CD14-positive monocyte (primary cell): ENCODE results near the gene LEPR. TPM values are rescaled to one million over a fixed set of nuclear protein-coding genes. Genes with fewer than 3 reads are reported as not detected.
"Not testable (repeated sequence)": the region's sequence is repeated elsewhere in the genome, so short reads cannot be mapped to it uniquely, and the experiment has no call there.

Source experiments
- DNase-seq, 3 donors: peaks; one replicate each; pipeline ENCODE4 v3.0.0-alpha.2; 2011 to 2022
- H2AFZ ChIP-seq: 2 replicates; pipeline ENCODE4 v1.6.0; 2012; ENCODE audit warnings: mild to moderate bottlenecking, low read depth, low read length, inconsistent platforms; ENCODE audit not compliant: insufficient read depth, poor library complexity, severe bottlenecking
- H3K27ac ChIP-seq, 2 donors: 1 replicate in 1 of 2; 2 replicates in 1 of 2; pipeline ENCODE4 v1.5.1; 2012 to 2013; ENCODE audit warnings: low read length in 2 of 2, control low read depth in 1 of 2, inconsistent platforms in 1 of 2, low read depth in 1 of 2, mild to moderate bottlenecking in 1 of 2
- H3K27me3 ChIP-seq, 2 donors: one replicate each; pipeline versions ENCODE4 v1.6.0 to v1.6.1; 2011 to 2013; ENCODE audit warnings: low read length in 2 of 2; ENCODE audit not compliant: control insufficient read depth in 2 of 2, insufficient read depth in 2 of 2
- H3K36me3 ChIP-seq, 2 donors: replicated peaks in 1 of 2; 1 replicate in 1 of 2; 2 replicates in 1 of 2; pipeline versions ENCODE4 v1.5.1 to v1.6.1; 2012 to 2013; ENCODE audit warnings: low read length in 2 of 2, control low read depth in 1 of 2, inconsistent platforms in 1 of 2, mild to moderate bottlenecking in 1 of 2; ENCODE audit not compliant: insufficient read depth in 2 of 2, control insufficient read depth in 1 of 2
- H3K4me1 ChIP-seq, 2 donors: 1 replicate in 1 of 2; 2 replicates in 1 of 2; pipeline versions ENCODE4 v1.5.1 to v1.6.1; 2012 to 2013; ENCODE audit warnings: low read length in 2 of 2, control low read depth in 1 of 2, inconsistent platforms in 1 of 2, mild to moderate bottlenecking in 1 of 2, moderate library complexity in 1 of 2; ENCODE audit not compliant: insufficient read depth in 2 of 2, control insufficient read depth in 1 of 2
- H3K4me2 ChIP-seq: replicated peaks from 2 replicates; pipeline ENCODE3; 2012; ENCODE audit warnings: low read length, moderate library complexity, mild to moderate bottlenecking; ENCODE audit not compliant: poor library complexity, severe bottlenecking; ENCODE audit errors: extremely low read depth
- H3K4me3 ChIP-seq, 3 experiments: fragments of 200-600 bp in 1 of 3; sonication (generic) in 1 of 3; replicated peaks in 1 of 3; 1 replicate in 2 of 3; 2 replicates in 1 of 3; pipeline ENCODE4 v1.5.1; 2011 to 2013; ENCODE audit warnings: low read length in 3 of 3, mild to moderate bottlenecking in 3 of 3, control low read depth in 2 of 3, low read depth in 2 of 3, inconsistent platforms in 1 of 3, moderate library complexity in 1 of 3
- H3K79me2 ChIP-seq: 2 replicates; pipeline ENCODE4 v1.6.0; 2012; ENCODE audit warnings: mild to moderate bottlenecking, control low read depth, inconsistent platforms, low read length, moderate library complexity; ENCODE audit not compliant: insufficient read depth
- H3K9ac ChIP-seq: 2 replicates; pipeline ENCODE4 v1.6.0; 2017; ENCODE audit warnings: low read length, mild to moderate bottlenecking; ENCODE audit not compliant: insufficient read depth, poor library complexity, severe bottlenecking
- H3K9me3 ChIP-seq, 2 donors: replicated peaks in 1 of 2; 1 replicate in 1 of 2; 2 replicates in 1 of 2; pipeline versions ENCODE4 v1.5.1 to v1.6.1; 2012 to 2013; ENCODE audit warnings: low read length in 2 of 2, control low read depth in 1 of 2; ENCODE audit not compliant: control insufficient read depth in 1 of 2, insufficient read depth in 1 of 2
- H4K20me1 ChIP-seq: 2 replicates; pipeline ENCODE4 v1.6.0; 2012; ENCODE audit warnings: mild to moderate bottlenecking, low read length, control low read depth, moderate library complexity; ENCODE audit not compliant: insufficient read depth
- H3K27ac Mint-ChIP-seq, 7 donors: one replicate each; pipeline ENCODE4 v1.8.0; 2020; ENCODE audit warnings: mild to moderate bottlenecking in 7 of 7, mixed read lengths in 7 of 7, moderate library complexity in 6 of 7, inconsistent platforms in 2 of 7
- H3K27me3 Mint-ChIP-seq, 3 donors: one replicate each; pipeline ENCODE4 v1.8.0; 2021 to 2022; ENCODE audit warnings: low read depth in 3 of 3, mild to moderate bottlenecking in 3 of 3, mixed read lengths in 3 of 3, moderate library complexity in 3 of 3, inconsistent platforms in 1 of 3
- H3K36me3 Mint-ChIP-seq, 2 donors: one replicate each; pipeline ENCODE4 v1.8.0; 2020; ENCODE audit warnings: mixed read lengths in 2 of 2, inconsistent platforms in 1 of 2, mild to moderate bottlenecking in 1 of 2
- H3K4me1 Mint-ChIP-seq: one replicate; pipeline ENCODE4 v1.8.0; 2020; ENCODE audit warnings: mild to moderate bottlenecking, mixed read lengths
- H3K4me3 Mint-ChIP-seq, 2 donors: one replicate each; pipeline ENCODE4 v1.8.0; 2020; ENCODE audit warnings: mild to moderate bottlenecking in 2 of 2, mixed read lengths in 2 of 2, moderate library complexity in 1 of 2
- H3K9me3 Mint-ChIP-seq, 7 donors: one replicate each; pipeline ENCODE4 v1.8.0; 2020 to 2022; ENCODE audit warnings: mixed read lengths in 7 of 7, mild to moderate bottlenecking in 6 of 7, moderate library complexity in 6 of 7, inconsistent platforms in 2 of 7
- whole genome bisulfite sequencing: methylation state at CpG from one replicate; pipeline ENCODE4 v1.1.5; 2013; ENCODE audit warnings: missing lambda C conversion rate; ENCODE audit not compliant: insufficient coverage; 5-methylcytosine and 5-hydroxymethylcytosine counted together
- intact Hi-C, 2 donors: fragments of 100-400 bp; cut with micrococcal nuclease; formaldehyde crosslinking; loops; one replicate each; pipeline versions ENCODE4 v1.15.0 to v1.15.1; 2023
- polyA plus RNA-seq, 3 donors: library from polyadenylated mRNA; depleted of rRNA in 1 of 3; unstranded in 2 of 3; stranded (reverse) in 1 of 3; fragments of 300-500 nt in 2 of 3; fragments of >200 nt in 1 of 3; fragmentation: Illumina TruSeq in 2 of 3; gene quantifications; 1 replicate in 2 of 3; 2 replicates in 1 of 3; pipeline ENCODE4 v1.2.3, GENCODE V29; 2012 to 2021
- TF ChIP-seq, protein P1 (sequence below): fragments of 200-600 bp; IDR thresholded peaks from one replicate; pipeline ENCODE4 v1.8.0; 2022; ENCODE audit warnings: antibody characterized with exemption, mild to moderate bottlenecking

Gene LEPR
- polyA plus RNA-seq, 3 donors, result 0.85 to 3.0 (median 1.0) TPM

DNA sequence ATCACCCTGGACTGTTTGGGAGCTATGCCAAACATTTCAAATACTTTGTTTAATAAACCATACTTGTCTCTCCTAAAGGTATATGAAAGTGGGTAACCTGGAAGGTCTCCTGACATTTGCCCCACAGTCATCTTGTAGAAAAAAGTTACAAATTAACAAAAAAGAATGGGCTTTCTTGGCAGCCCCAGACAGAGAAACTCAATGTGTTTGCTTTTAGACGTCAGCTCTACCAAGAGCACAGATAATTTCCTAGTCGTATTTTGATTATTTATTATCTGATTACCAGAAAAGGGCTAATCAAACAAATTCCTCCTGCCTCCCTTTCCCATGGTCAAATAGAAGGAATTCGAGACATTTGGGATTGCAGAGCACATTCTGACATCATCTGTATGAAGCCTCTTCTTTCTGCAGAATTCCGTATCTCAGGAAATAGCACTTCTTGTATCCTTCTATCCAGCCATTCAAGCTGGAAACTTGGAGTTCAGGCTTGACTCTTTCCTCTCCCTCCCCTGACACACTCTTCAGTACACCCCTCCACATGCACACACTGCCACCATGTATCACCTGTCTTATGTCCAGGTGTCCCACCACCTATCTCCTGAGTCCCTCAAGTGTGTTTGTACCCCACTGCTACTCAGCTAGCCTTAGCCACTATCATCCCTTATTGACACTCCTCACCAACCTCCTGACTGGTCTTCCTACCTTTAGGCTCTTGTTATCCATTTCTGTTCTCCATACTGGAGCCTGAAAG is 42.8 kb upstream of the LEPR start:
- Histone ChIP-seq H3K4me3 (no peak overlapping the region), H4K20me1 (no peaks in the 10 kb centered on the region), H3K9me3 (no peaks in the 10 kb centered on the region), H2AFZ (no peak overlapping the region), H3K27me3 (no peaks in the 10 kb centered on the region), H3K27ac (no peak overlapping the region), H3K4me2 (no peak overlapping the region), H3K36me3 (no peaks in the 10 kb centered on the region), H3K4me1 (no peaks in the 10 kb centered on the region), H3K79me2 (no peaks in the 10 kb centered on the region), H3K9ac (no peak overlapping the region)
- intact Hi-C loops, result no loop called here
- H3K9me3 Mint-ChIP-seq, result peaks cover 3 to 8% (median 4%) of the 10 kb centered on the region in 7 donors
- no peaks in the 10 kb centered on the region for H3K4me1 Mint-ChIP-seq
- 100% methylated on average over 1 of the region's 4 CpGs for WGBS
- no peak for DNase-seq
- peaks cover 0 to 2% (median 0%) of the 10 kb centered on the region in 3 donors for H3K27me3 Mint-ChIP-seq
- no peak overlapping the region for H3K4me3 Mint-ChIP-seq
- TF ChIP-seq, protein P1, sequence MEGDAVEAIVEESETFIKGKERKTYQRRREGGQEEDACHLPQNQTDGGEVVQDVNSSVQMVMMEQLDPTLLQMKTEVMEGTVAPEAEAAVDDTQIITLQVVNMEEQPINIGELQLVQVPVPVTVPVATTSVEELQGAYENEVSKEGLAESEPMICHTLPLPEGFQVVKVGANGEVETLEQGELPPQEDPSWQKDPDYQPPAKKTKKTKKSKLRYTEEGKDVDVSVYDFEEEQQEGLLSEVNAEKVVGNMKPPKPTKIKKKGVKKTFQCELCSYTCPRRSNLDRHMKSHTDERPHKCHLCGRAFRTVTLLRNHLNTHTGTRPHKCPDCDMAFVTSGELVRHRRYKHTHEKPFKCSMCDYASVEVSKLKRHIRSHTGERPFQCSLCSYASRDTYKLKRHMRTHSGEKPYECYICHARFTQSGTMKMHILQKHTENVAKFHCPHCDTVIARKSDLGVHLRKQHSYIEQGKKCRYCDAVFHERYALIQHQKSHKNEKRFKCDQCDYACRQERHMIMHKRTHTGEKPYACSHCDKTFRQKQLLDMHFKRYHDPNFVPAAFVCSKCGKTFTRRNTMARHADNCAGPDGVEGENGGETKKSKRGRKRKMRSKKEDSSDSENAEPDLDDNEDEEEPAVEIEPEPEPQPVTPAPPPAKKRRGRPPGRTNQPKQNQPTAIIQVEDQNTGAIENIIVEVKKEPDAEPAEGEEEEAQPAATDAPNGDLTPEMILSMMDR, result no peak
- no peaks in the 10 kb centered on the region for H3K36me3 Mint-ChIP-seq
- H3K27ac Mint-ChIP-seq, result no peak overlapping the region

DNA sequence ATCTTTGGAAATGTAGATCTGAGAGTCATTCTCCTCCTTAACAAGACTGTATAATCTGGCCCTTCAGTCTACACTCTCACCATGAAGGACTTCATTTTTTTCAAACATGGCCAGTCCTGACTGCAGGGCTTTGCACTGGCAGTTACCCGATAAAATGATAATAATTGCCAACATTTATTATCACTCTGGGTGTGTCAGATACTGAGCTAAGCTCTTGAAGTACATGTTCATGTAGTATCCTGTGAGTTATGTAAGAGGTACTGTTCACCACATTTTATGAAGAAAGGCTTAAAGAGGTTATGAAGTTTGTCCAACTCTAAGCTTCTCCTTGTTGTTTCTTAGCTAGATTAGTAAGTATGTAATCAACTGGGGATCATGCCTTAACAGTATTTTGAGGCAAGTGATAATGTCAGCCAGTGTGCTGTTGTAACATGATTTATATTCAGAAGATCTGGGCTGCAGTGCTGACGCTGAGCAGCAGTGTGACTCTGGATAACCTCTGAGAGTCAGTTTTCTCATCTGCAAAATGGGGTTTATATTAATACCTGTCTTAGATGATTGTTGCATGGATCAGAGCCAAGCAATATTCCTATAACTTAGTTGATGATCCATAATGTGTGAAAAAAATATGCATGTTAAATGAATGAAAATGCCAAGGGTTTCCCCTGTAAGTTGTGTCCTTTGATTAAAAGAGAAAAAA is 42.1 kb upstream of the LEPR start:
- no peaks in the 10 kb centered on the region for H3K36me3 ChIP-seq
- no CpG with 5 or more reads among the region's 2 CpGs for WGBS
- Mint-ChIP-seq H3K27me3 (peaks cover 0 to 2% (median 0%) of the 10 kb centered on the region in 3 donors), H3K4me3 (no peak overlapping the region), H3K4me1 (no peaks in the 10 kb centered on the region), H3K36me3 (no peaks in the 10 kb centered on the region), H3K9me3 (peaks cover 3 to 8% (median 4%) of the 10 kb centered on the region in 7 donors), H3K27ac (no peak overlapping the region)
- no peaks in the 10 kb centered on the region for H3K27me3 ChIP-seq
- H3K27ac ChIP-seq, result no peak overlapping the region
- no peak overlapping the region for H3K4me2 ChIP-seq
- H3K4me1 ChIP-seq, result no peaks in the 10 kb centered on the region
- no peaks in the 10 kb centered on the region for H4K20me1 ChIP-seq
- no peak overlapping the region for H2AFZ ChIP-seq
- intact Hi-C loops, result no loop called here
- DNase-seq, result no peak
- H3K79me2 ChIP-seq, result no peaks in the 10 kb centered on the region
- H3K9me3 ChIP-seq, result no peaks in the 10 kb centered on the region
- TF ChIP-seq, protein P1, result no peak
- no peak overlapping the region for H3K9ac ChIP-seq
- no peak overlapping the region for H3K4me3 ChIP-seq

DNA sequence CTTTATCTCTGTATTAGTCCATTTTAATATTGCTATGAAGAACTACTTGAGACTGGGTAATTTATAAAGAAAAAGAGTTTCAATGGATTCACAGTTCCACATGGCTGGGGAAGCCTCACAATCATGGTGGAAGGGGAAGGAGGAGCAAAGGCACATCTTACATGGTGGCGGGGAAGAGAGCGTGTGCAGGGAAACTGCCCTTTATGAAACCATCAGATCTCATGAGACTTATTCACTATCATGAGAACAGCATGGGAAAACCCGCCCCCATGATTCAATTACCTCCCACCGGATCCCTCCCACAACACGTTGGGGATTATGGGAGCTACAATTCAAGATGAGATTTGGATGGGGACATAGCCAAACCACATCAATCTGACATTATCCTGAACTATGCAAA is 36.0 kb upstream of the LEPR start:
- H3K27ac Mint-ChIP-seq, H3K36me3 ChIP-seq, H2AFZ ChIP-seq, H3K4me1 ChIP-seq, H3K9me3 ChIP-seq, H3K4me1 Mint-ChIP-seq, H3K36me3 Mint-ChIP-seq, H3K79me2 ChIP-seq, H3K4me2 ChIP-seq, H3K27me3 Mint-ChIP-seq, H3K4me3 ChIP-seq, H3K27ac ChIP-seq, H3K9me3 Mint-ChIP-seq, H3K4me3 Mint-ChIP-seq, H4K20me1 ChIP-seq, DNase-seq, H3K9ac ChIP-seq, intact Hi-C loops, H3K27me3 ChIP-seq: not testable (repeated sequence)
- no CpG with 5 or more reads among the region's 5 CpGs for WGBS
